Measurements from ENCODE around the gene NEUROG1.
A peak's percentile ranks its signal among the peaks of the same experiment; 100 is the strongest.

The NEUROG1 gene, protein sequence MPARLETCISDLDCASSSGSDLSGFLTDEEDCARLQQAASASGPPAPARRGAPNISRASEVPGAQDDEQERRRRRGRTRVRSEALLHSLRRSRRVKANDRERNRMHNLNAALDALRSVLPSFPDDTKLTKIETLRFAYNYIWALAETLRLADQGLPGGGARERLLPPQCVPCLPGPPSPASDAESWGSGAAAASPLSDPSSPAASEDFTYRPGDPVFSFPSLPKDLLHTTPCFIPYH

DNA sequence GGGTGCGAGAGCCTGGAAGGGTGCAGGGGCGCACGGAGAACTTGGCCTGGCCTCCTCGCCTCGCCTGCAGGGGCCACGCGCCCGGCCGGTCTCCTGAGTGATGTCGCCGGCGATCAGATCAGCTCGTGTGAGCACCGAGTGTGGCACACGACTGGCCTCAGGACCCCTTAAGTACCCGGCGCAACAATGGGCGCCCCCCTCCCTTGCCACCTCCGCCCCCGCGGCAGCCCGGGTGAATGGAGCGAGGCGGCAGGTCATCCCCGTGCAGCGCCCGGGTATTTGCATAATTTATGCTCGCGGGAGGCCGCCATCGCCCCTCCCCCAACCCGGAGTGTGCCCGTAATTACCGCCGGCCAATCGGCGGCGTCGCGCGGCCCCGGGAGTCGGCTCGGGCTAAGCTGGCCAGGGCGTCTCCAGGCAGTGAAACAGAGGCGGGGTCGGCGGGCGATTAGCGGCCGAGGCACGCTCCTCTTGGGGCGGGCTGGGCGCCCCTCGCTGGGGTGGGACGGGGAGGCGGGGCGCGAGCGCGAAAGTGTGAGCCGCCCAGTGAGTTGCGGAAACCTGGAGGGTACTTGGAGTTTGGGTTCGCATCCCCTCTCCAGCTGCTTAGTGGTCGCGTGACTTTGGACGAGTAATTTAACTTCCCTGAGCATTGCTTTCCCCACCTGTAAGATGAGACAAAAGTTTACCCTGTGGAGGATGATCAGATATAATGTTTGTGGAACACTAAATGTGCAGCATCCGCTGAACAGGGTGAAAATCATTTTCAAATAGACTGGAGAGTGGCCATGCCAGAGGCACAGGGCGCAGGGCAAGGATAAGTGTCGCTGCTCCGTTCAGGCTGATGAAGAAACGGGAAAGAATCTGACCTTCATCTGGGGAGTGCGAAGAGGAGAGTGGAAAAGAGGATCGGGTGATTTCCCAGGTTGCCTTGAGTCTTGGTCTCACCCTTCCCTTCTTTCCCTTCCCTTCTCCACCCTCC is at the start of gene NEUROG1:
NEUROG1 (minus strand) TSS at position 145 of the 982 bp plus-strand sequence. CDS start 274 bp downstream, outside the sequence.
- DNase-seq (ENCODE audit: low spot score) = peak; percentile 36

DNA sequence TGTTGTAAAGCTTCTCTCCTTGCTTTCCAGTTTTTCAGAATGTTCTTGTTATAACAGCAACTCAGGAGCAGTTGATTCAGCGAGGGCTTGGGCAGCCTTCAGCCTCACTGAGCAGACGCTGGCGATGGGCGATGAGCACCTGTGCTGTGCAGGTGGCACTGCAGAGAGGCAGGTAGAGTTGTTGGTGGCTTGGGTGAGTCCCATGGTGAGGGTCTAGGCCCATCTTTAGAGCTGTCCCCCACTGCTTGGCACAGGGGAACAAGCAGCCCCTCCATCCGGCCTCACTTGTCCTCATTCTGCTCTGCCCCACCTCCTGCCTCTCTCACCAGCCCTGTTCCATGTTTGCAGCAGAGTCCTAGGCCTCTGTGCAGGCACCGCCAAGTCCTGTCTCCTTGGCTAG is 49.2 kb upstream of the NEUROG1 start:
- DNase-seq (ENCODE audit: low spot score) = no peak

DNA sequence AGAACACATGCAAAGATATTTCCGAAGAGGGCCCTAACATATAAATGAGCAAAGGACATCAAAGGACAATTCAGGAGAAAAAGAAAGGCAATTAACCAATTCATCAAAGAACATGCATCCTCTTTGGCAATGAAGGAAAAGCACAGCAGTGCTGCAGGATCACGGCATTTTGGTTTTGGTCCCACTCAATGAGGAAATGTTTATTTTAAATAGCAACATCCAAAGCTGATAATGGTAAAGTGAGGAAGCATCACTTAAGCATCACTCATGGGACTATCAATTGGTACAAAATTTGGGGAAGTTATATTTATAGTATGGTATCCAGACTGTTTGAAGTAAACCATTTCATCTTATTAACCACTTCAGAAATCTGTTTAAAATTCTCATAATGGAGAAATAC is 48.5 kb upstream of the NEUROG1 start:
- no peak for DNase-seq (ENCODE audit: low spot score)

DNA sequence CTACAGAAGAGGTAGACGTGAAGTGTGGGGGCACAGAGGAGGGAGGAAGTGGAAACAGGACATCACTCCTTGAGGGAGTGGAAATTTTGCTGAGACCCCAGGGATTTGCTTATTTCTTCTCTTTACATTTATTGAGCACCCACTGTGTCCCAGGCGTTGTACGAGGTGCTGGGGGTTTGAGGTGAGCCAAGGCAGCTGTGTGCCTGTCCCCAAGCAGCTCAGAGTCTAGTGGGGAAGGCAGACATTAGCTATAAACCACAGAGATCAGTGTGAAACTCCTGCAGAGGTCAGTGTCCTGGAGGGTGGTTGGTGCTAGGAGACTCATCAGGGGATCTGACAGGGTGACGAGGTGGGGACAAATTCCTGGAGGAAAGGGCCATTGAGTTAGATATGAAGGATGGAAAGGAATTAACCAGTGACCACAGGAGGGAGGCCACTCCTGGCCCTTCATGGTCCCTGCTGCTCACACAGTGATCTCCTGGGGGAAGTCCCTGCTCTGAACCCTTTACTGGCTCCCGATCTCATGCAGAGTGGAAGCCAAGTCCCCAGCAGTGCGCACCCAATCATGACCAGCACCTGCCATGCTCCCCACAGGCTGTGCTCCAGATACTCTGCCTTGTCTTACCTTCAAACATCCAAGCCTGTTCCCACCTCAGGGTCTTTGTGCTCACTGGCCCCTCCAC is 46.5 kb upstream of the NEUROG1 start:
- no peak for DNase-seq (ENCODE audit: low spot score)

DNA sequence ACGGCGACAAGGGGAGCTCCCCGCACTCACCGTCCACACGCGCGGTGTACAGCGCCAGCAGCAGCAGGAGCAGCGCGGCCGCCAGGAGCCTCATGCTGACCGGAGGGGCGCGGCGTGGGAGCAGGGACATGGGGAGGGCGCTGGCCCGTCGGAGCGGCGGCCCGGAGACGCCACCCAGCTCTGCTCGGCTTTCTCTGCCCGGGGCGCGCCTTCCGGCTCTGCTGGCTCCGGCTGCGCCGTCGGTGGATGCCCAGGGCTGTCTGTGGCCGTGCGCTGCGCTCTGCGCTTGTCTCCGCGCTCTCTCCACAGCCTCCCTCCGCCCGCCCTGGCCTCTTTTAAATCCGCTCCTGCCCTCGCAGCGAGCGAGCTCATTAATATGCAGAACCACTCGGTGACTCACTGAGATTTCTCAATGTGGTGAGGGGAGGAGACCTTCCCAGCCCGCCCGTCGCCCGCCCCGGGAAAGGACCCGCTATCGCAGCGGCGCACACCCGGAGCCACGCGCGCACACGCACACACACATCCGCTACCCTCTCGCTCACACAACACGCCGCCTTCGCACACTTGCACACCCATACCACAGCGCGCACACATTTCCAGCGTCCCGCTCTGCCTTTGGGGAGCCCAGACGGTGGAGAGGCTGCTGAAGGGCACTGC is 43.0 kb upstream of the NEUROG1 start, which contains the start of gene CXCL14:
CXCL14 (minus strand) TSS at position 307 of the 657 bp plus-strand sequence; CDS start at position 94, 213 bp downstream.
- DNase-seq (ENCODE audit: low spot score) = peak; percentile 66

DNA sequence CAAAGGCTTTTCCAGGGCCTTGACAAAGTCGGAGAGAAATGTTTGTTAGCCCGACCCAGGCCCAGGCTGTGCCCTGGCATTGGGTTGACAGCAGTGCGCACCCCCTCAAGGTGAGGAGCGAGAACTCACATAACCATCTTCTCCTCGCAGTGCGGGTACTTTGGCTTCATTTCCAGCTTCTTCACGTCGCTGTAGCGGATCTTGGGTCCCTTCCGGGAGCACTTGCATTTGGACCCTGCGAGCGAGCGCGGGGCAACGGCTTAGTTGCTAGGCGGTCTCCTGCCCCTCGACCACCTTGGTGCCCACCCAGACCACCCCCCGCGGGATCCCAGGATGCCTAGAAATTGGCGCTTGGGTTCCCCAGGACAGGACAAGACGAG is 42.5 kb upstream of the NEUROG1 start:
- DNase-seq (ENCODE audit: low spot score) = no peak

DNA sequence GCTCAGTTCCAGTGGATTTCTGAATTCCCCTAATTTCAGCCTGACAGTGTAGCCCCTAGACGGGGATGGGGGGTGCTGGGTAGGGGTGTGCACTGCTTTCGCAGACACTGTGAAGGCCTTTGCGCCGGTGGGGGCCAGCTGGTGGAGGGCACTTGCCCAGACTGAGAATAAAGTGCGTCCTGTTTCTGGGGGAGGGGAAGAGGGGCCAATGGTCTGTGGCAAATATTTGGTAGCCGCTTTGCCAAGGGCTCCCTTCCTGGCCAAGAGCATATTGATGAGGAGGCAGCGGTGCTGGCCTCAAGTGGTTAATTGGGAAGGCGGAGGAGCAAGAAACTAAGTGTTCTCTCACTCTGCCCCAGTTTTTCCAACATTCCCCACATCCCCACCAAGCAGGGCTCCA is 41.7 kb upstream of the NEUROG1 start:
- no peak for DNase-seq (ENCODE audit: low spot score)

DNA sequence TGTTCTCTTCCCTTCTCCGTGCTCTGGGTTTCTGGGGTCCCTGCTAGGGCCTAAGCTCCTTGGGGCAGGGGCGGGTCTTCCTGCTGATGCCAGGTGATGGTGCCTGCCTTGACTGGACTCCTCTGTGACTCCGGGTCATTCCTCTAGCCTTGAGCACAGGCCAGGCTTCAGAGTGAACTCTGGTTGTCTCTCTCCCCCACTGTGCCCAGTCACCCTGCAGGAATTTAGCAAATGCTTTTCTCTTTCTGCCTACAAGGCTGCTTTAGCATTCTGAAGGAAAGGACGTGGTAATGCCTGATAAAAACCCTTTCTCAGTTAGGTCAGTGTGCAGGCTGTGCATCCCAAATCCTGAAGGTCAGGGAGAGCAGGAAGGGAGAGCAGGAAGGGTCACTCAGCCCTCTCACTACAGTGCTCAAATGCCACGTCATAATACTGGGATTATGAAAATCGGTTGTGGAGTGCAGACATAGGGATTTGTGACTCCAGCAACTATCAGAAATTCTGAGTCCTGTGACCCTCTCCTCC is 40.4 kb upstream of the NEUROG1 start:
- DNase-seq (ENCODE audit: low spot score) = no peak

DNA sequence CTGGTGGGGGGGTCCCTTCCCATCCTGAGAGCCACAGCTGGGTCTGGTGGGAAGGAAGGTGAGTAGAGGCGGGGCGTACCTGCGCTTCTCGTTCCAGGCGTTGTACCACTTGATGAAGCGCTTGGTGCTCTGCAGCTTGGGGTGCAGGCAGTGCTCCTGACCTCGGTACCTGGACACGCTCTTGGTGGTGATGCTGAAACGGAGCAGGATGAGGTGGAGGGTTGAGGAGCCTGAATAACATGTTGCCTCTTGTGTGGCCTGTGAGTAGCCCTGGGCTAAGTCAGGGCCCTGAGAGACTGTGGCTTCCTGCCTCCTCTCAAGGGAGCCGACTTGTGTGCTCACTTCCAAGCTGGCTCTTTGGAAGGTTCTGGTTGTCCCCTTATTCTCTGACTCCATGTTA is 38.7 kb upstream of the NEUROG1 start:
- no peak for DNase-seq (ENCODE audit: low spot score)

DNA sequence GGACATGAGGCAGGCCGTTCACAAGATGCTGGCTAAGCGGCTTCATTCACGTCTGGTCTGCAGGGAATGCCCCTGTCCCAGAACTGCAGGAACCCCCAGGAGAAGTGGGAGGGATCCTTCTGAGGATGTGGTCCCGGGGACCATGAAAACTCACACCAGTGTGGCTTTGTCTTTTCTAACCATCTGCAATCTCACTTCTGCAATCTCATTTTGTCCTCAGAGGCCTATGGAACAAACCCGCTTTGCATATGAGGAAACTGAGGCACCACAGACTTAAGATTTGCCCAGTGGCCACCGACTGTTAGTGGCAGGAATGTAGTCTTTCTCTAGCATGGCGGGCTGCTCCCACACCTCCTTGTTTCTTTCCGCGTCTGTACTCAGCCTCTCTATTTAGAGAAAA is 36.1 kb upstream of the NEUROG1 start:
- DNase-seq (ENCODE audit: low spot score) = no peak

DNA sequence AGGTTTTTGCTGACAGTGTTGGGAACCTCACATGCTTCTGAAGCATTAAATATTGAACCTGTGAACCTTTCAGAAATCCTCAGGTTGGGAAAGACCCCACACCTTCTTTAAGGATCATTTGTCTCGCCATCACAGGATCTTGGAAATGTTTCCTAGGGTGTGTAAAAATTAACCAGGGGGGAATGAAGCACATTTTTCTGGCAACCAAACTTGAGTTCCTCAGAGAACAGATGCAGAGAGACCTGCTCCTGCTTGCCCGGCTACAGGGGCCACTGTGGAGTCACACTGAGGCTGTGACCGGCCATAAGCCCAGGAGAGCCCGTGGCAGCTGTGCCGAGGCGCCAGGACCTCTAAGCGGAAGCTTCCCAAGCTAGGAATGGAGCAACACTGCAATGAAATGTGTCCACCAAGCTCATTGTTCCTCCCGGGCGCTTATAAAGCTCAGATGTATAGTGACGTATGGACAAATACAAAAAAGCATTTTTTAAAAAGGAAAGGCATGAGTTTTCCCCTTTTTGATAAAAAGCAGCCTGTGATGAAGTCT is 35.4 kb upstream of the NEUROG1 start:
- no peak for DNase-seq (ENCODE audit: low spot score)

DNA sequence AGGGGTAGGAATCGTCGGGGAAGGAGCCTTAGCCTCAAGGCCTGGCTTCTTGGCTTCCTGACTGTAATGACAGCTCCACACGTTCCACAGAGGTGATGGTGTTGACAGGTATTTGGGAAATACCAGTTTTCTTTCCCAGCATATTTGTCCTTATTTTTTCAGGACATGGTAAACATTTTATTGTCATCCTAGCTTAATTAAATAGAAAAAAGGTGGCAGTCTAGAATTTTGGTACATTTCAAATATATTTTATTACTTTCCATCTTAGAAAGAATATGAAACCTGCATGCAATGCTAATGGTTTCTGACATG is 34.6 kb upstream of the NEUROG1 start:
- no peak for DNase-seq (ENCODE audit: low spot score)

DNA sequence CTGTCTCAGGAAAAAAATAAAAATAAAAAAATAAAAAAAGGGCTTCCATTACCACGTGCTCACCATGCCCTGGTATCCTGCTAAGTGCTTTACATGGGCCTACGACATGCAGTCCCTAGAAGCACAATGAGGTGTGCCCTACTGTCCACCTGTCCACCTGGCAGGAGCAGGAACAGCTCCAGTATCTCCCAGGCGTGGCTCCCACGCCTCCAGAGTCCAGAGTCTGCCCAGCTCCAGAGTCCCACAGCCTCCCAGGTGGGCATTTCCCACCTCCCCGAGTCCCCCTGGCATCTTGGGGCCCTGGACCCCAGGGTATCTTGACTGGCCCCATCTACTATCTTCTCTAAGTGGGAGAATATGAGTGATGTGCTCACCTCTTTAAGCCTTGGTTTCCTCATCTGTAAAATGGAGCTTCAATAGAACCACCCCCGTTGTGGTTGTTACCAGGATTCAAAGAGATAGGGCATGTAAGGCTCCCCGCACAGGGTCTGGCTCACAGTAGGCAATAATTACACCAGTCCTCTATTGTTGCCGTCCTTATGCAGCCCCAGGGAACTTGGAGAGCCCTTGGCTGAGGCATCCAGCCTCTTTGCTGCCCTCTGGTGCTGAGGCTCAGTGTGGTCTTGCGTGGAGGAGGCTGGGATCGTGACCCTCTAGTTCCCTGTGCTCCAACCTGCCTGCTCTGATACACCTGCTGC is 34.1 kb upstream of the NEUROG1 start:
- DNase-seq (ENCODE audit: low spot score) = peak; percentile 71

DNA sequence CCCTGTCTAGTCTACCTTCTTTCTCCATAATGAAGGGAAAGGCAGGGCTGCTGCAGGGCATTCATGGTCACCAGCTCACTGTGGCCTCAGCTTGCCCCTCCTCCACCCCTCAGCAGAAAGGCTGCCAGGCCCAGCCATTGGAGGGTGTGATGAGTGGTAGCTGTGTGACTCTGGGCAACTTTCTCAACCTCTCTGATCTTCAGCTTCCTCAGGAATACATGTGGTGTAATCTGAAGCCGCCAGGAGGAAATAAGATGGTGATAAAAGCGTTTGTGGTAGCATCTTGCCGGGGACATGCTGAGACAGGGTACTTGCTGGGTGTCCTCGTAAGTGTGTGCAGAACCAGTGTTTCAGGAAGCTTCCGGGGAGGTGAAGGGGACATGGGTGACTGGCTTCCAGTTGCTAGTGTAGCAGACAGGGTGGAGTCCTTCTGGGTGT is 33.2 kb upstream of the NEUROG1 start:
- no peak for DNase-seq (ENCODE audit: low spot score)

DNA sequence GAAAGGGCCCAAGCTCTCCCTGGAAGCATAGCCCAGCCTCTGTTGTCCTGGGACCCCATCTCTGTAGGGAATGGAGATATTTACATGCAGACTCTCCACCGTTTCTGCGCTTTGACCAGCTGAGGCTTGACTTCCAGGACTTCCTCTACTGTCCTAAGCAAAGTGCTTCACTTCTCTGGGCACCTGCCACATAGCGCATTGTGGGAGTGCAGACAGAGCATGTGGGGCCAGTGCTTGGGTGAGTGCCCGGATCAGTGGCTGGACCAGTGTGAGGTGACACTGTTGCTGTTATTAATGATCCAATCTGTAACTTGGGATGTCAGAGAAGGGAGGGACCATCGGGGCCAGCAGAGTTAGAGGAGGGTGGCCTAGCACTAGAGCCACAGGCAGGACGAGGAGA is 32.5 kb upstream of the NEUROG1 start:
- no peak for DNase-seq (ENCODE audit: low spot score)

DNA sequence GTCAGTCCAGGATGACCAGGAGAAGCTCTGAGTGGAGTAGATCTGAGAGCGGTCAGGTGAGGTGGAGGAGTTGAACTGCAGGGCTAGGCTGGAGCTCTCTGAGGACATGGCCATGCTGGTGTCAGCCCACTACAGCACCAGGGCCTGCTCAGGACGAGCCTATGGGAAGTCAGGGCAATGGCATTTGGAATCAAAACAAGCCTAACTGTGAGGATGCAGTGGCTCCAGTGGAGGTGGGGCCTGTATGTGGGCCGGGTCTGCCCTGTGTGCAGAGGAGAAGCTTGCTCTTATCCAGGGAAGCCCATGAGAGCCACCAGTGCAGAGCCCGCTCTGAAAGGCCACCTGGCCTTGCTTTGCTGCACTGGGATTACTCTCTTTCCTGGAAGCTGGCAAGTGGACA is 31.9 kb upstream of the NEUROG1 start:
- no peak for DNase-seq (ENCODE audit: low spot score)

DNA sequence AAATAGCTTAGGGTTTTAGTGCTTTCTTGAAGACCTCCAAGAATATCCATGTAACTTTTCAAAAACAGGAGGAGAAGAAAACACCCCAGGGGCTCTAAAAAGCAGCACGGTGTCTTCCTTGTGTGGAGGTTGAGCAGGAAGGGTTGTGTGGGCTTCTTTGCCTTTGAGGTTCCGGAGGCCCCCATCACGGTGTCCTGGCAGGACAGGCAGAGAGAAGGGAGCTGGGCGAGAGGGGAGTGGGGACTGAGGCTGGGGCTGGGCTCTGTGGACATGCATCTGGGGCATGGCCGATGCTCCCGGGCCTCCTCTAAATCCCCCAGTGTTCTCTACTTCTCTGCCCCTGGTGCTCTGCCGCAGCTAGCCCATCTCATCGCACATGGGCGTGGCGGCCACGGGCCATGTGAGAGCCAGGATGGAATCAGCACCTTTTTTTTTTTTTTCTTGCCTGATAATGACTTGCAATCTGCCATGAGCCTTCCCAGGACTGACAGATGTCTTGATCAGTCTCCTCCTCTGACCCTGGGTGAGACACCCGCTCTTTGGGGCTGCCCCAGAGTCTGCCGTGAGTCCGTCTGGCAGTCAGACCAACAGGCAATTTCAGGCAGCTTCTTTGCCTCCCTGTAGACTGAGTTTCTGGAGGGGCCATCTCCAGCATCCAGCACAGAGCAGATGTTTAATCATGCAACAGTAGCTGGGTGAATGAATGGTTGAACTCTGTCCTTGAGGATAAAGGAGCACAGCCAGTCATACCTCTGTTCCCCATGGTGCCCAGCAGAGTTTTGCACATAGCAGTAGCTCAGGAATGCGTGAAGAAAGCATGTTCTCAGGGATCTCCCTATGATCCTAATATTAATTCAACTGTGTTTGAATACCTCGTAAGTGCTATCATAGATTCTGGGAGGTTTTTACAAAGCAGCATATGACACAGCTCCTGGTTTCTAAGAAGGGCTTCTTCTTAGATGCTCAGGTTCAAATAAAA is 30.9 kb upstream of the NEUROG1 start:
- no peak for DNase-seq (ENCODE audit: low spot score)

DNA sequence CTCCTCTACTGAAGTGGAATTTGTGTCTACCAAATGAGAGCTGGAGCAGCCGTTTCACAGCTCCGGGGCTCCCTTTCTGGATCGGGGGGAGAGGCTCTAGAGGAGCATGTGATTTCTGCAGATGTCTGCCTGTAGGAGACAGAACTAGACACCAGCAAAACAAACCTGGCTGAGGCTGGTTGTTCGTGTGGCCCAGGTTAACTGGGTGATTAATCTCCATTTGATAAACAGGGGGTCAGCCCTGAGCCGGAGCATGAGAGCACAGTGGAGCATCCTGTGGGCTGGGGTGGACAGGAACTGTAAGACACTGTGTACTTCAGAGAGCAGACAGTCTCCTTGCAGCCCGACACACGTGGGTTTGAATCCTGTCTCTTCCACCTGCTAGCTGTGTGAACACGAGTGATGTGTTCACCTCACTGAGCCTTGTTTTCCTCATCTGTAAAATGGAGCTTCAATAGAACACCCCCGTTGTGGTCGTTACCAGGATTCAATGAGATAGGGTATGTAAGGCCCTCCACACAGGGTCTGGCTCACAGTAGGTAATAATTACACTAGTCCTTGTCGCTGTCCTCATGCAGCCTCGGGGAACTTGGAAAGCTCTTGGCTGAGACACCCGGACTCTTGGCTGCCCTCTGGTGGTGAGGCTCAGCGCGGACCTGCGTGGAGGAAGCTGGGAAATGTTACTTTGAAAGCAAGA is 30.1 kb upstream of the NEUROG1 start:
- peak; percentile 53 for DNase-seq (ENCODE audit: low spot score)

DNA sequence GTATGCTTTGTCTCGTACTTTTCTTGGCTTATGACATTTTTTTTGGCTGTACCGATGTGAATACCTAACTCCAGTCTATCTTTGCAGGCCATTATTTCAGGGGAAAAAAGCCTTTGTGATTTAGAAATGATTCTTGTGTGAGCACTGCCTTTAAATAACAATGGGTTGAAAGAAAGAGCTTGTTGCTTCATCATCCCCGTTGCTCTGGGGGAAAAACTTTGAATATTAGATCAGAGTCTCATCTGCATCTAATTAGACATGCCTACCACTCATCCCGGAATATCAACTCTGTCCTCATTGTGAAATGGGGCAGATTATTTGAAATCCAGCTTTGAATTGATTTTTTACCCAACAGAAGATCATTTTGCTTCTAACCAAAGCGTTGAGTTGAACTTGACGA is 29.5 kb upstream of the NEUROG1 start:
- no peak for DNase-seq (ENCODE audit: low spot score)

All from SW480 (cell line).